ENCODE measurements around the gene FRA10AC1. TPM values are rescaled to one million over a fixed set of nuclear protein-coding genes. Genes with fewer than 3 reads are reported as not detected.

Gene FRA10AC1
- total and polyA plus RNA-seq, 7 donors = 6.4 to 15.0 (median 13.2) TPM

DNA sequence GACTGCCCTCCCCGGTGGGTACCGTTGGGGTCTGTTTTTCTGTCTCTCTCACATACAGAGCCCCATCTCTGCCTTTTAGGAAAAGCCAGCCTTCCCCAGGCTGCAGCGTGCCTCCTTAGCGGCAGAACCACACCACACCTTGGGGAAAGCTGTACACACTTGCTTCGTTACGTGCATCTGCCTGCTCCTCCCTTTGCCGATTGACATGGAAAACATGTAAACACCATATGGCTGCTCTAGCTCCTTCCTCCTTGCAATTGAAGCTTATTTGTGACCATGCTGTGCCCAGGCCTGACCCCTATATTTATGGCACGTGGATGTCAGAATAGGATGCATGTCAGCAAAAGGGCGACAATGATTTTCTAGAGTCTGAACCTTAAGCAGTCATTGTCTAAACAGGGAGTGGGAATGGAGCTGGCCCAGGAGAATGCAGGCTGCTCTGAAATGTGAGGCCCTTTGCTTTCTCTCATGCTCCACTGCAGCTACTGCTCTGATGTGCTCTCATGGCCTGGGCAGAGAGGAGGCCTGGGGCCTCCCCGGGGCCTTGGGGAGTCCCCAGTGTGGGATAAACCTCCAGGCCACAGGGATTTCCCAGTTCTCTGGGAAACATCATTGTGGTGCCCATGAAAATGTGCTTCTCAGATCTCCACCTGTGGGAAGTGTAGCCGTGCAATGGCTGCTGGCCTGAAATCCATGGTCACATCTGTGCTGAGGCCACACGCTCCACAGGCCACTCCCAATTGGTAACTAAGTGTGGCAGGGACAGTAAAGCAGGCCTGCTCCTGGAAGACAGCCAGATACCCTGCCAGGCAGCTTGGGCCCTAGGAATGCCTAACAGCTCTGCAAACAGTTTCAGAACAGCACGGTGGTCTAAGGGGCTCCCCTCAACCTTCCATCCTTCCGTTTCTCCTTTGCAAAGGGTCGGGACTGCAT, 71.5 kb downstream of the FRA10AC1 start:
- Histone ChIP-seq H3K27me3 (ENCODE audit: insufficient read depth in 3 of 3, low read length in 2 of 3) (peaks cover 0 to under 1% (median 0%) of the 10 kb centered on the region in 3 donors), H3K4me1 (no peaks in the 10 kb centered on the region), H3K36me3 (ENCODE audit: insufficient read depth in 1 of 2, low read depth in 1 of 2) (no peaks in the 10 kb centered on the region), H3K27ac (no peak overlapping the region), H3K4me3 (no peak overlapping the region), H3K9me3 (no peaks in the 10 kb centered on the region)
- intact Hi-C loops (cut with DNase I) = no loop called here
- ATAC-seq (no peak), DNase-seq (no peak)
- WGBS, 3 donors = 63 to 68% (median 67%) methylated on average over 15 of the region's 15 CpGs
- TF ChIP-seq, protein P1, sequence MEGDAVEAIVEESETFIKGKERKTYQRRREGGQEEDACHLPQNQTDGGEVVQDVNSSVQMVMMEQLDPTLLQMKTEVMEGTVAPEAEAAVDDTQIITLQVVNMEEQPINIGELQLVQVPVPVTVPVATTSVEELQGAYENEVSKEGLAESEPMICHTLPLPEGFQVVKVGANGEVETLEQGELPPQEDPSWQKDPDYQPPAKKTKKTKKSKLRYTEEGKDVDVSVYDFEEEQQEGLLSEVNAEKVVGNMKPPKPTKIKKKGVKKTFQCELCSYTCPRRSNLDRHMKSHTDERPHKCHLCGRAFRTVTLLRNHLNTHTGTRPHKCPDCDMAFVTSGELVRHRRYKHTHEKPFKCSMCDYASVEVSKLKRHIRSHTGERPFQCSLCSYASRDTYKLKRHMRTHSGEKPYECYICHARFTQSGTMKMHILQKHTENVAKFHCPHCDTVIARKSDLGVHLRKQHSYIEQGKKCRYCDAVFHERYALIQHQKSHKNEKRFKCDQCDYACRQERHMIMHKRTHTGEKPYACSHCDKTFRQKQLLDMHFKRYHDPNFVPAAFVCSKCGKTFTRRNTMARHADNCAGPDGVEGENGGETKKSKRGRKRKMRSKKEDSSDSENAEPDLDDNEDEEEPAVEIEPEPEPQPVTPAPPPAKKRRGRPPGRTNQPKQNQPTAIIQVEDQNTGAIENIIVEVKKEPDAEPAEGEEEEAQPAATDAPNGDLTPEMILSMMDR (IDR thresholded peaks at IDR 0.05) = no peak

DNA sequence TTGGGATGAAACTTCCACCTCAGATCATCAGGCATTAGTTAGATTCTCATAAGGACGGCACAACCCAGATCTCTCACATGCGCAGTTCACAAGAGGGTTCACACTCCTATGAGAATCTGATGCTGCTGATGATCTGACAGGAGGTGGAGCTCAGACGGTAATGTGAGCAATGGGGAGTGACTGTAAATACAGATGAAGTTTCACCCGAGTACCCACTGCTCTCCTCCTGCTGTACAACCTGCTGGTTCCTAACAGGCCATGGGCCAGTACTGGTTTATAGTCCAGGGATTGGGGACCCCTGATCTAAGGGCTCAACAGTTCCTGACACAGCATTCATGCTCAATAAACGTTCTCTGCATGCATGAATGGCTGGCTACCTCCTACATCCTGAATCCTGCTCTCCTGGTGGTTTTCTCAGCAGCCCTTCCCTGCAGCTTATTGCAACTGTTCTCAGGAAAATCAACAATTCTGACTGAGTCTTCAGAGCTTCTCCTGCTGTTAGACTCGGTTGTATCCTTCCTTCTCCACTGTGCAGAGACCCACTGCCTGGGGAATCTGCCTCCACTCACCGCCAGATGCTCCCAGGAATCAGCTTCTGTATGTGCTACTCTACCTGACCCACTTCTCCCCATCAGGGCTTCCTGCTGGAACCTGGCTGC, 72.6 kb downstream of the FRA10AC1 start:
- TF ChIP-seq, protein P1 (IDR thresholded peaks at IDR 0.05) = no peak

DNA sequence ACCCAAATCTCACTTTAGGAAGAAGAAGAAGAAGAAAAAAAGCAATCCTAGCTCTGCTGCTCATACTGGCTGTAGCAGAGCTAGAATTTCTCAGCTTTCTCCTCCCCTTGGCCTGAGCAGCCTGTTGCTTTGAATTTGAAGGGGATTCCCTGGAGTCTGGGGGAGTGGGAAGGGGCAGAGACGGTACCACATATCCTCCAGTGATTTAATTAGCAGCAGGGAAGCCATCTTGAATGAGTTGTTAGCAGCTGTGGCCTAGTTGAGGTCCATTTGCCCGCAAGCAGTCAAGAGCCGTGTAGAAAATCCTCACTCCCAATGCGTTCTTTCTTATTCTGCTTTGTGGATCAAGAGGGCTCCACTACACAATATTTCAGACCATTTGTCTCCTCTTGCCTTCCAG, 73.5 kb downstream of the FRA10AC1 start:
- Histone ChIP-seq H3K4me1 (no peaks in the 10 kb centered on the region), H3K9me3 (no peaks in the 10 kb centered on the region), H3K27ac (no peak overlapping the region), H3K36me3 (ENCODE audit: insufficient read depth in 1 of 2, low read depth in 1 of 2) (no peaks in the 10 kb centered on the region), H3K4me3 (no peak overlapping the region), H3K27me3 (ENCODE audit: insufficient read depth in 3 of 3, low read length in 2 of 3) (peaks cover 0 to 3% (median 0%) of the 10 kb centered on the region in 3 donors)
- intact Hi-C loops (cut with DNase I) = no loop called here
- ATAC-seq (no peak), DNase-seq (no peak)
- TF ChIP-seq, protein P1 (IDR thresholded peaks at IDR 0.05) = no peak
- WGBS, 3 donors = 85 to 86% (median 85%) methylated on average over 4 of the region's 4 CpGs

More for the DNA sequence above, 72.6 kb downstream of the FRA10AC1 start:
- Histone ChIP-seq H3K36me3 (ENCODE audit: insufficient read depth in 1 of 2, low read depth in 1 of 2) (no peaks in the 10 kb centered on the region), H3K27ac (no peak overlapping the region), H3K9me3 (no peaks in the 10 kb centered on the region), H3K4me1 (no peaks in the 10 kb centered on the region), H3K4me3 (no peak overlapping the region), H3K27me3 (ENCODE audit: insufficient read depth in 3 of 3, low read length in 2 of 3) (peaks cover 0 to 3% (median 0%) of the 10 kb centered on the region in 3 donors)
- DNase-seq (no peak), ATAC-seq (no peak)
- WGBS, 3 donors = 63 to 70% (median 63%) methylated on average over 7 of the region's 7 CpGs
- intact Hi-C loops (cut with DNase I) = no loop called here

DNA sequence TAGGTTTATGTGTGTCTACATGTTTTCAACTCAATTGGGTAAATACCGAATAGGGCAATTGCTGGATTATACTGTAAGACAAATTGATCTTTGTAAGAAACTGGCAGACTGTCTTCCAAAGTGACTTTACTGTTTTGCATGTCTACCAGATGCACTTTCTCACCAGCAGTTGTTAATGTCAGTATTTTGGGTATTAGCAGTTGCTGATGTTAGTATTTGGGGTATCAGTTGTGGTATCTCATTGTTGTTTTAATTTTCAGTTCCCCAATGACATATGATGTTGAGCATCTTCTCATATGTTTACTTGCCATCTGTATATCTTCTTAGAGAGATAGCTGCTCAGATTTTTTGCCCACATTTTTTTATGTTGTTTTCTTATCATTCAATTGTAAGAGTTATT, 79.5 kb downstream of the FRA10AC1 start:
- intact Hi-C loops (cut with DNase I) = no loop called here
- DNase-seq (no peak), ATAC-seq (no peak)
- Histone ChIP-seq H3K4me1 (no peaks in the 10 kb centered on the region), H3K27me3 (ENCODE audit: insufficient read depth in 3 of 3, low read length in 2 of 3) (peaks cover 0 to 3% (median 0%) of the 10 kb centered on the region in 3 donors), H3K36me3 (ENCODE audit: insufficient read depth in 1 of 2, low read depth in 1 of 2) (no peaks in the 10 kb centered on the region), H3K27ac (no peak overlapping the region), H3K9me3 (no peaks in the 10 kb centered on the region), H3K4me3 (no peak overlapping the region)
- 82 to 93% (median 83%) methylated on average over 1 of the region's 1 CpG for WGBS, 3 donors
- TF ChIP-seq, protein P1 (IDR thresholded peaks at IDR 0.05) = no peak

All from psoas muscle (tissue), 8 donors.